Activated naive CD8-positive, alpha-beta T cell treated with anti-CD3 and anti-CD28 coated beads, Interleukin-2, amount 50 U/mL, for 16 hours (primary cell): ENCODE results near the gene CD96.
"Not testable (repeated sequence)": the region's sequence is repeated elsewhere in the genome, so short reads cannot be mapped to it uniquely, and the experiment has no call there.

Source experiments
- DNase-seq: peaks from one replicate; pipeline ENCODE4 v3.0.0-alpha.2; 2020; ENCODE audit warnings: low read depth, low spot score

CD96 gene

DNA sequence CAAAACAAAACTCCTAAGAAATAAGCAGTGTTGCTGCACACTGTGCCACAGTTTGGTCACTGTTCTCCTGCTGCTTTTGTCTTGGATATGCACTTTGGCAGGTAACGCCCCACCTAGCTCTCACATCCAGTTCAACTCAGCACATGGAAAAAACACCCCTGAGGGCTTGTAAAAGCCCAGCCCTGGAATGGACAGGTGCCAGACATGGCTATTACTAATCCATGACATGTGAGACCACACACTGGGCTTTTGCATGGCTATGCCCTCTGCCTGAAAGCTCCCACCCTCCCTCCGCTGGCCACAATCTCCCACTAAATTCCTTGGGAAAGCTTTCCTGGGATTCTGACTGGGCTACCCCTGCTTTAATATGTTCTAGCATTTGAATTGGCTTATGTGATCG, 77.8 kb downstream of the CD96 start:
- DNase-seq, result no peak

DNA sequence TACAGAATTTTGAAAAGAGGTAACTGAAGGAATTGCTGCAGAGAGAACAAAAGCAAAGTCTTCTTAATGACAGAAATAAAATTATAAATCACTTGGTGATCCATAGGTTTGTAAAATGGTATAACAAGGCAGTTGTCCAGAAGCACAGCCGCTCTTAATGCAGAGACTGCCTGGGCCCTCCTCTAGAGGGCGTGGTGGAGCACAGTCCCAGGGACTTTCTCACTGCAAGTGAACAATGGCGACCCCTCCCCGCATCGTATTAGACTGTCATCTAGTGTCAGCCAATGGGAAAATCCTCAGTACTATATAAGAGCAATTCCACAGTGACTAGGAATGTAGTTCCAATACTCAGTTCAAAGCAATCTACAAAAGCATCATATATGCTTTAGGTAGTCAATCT, 79.5 kb downstream of the CD96 start:
- DNase-seq, result no peak

DNA sequence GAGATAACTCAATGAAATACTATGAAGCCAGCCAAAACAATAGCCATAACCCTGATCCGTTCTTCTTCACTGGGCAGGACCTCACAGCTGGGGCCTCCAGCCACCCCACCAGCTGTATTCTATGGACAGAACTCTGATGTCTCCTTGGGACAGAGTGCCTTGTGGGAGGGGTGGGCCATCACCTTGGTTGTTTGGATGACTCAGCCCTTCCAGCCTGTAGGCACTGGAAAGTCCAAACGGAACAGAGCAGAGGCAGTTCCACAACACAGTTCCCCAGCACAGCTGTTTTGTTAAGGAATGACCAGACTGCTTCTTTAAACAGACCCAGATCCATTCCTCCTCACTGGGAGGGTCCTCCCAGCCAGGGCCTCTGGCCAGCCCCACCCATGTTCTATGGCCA, 85.1 kb downstream of the CD96 start:
- DNase-seq, result no peak

DNA sequence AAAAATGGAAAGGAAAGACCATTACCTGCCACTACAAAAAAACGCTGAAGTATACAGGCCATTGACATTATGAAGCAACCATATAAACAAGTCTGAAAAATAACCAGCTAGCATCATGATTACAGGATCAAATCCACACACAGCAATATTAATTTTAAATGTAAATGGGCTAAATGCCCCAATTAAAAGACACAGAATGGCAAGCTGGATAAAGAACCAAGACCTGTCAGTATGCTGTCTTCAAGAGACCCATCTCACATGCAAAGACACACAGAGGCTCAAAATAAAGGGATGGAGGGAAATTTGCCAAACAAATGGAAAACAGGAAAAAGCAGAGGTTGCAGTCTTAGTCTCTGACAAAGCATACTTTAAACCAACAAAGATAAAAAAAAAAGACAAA, 87.0 kb downstream of the CD96 start:
- not testable (repeated sequence) for DNase-seq

DNA sequence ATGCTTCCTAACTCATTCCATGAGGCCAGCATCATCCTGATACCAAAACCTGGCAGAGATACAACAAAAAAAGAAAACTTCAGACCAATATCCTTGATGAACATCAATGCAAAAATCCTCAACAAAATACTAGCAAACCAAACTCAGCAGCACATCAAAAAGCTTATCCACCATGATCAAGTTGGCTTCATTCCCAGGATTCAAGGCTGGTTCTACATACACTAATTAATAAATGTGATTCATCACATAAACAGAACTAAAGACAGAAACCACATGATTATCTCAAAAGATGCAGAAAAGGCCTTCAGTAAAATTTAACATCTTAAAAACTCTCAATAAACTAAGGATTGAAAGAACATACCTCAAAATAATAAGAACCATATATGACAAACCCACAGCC, 88.6 kb downstream of the CD96 start:
- not testable (repeated sequence) for DNase-seq

DNA sequence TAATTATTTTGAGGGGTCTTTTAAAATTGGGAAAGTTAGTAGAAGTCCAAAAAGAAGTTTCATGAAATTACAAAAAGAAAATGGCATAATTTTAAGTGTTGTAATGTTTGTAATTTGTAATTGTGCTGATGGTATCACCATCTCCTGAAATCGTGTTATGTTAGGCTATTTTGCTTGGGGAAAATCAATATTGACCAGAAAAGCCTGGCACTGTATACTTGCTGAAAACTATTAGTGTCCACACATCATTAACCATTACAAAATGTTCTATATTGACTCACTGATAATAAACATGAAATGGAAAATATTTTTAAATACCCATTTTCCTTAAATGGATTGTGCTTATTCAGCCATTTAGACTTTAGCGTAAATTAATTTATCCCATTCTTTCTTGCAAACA, 93.4 kb downstream of the CD96 start:
- no peak for DNase-seq

DNA sequence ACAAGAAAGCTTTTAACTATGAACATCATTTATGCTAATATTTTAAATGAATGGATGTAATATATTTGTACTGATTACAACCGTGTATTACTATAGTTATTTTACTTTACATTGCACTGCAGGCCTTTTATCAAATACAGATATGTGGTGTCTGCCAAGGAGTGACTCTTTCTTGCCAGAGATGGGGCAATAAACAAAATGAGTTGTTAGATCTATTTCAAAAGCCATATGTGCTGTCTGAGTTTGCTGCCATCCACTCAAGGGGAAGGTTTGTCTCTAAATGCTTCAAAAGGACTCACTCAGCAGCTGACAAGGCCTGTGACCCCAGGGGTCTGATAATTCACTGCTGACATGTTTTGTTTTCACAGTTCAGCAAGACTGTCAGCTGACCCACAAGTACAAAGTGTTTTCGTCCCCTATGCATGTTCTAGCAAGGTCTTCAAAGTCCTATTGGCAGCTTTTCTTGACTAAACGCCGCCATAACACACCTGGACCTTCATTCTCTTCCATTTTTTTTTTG, 94.4 kb downstream of the CD96 start:
- DNase-seq, result no peak

DNA sequence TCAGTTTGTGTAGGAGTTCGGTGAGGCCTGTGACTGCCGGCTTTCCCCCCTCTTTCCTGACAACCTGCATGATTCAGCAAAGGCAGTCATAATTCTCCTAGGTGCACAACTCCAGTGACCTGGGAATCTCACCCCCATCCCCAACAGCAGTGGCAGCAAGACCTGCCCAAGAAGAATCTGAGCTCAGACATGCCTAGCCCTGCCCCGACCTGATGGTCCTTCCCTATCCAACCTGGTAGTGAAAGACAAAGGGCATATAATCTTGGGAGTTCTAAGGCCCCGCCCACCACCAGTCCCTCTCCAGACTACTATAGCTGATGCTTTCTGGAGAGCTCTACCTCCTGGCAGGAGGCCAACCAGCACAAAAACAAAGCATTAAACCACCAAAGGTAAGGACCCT, 97.3 kb downstream of the CD96 start:
- DNase-seq, result no peak

DNA sequence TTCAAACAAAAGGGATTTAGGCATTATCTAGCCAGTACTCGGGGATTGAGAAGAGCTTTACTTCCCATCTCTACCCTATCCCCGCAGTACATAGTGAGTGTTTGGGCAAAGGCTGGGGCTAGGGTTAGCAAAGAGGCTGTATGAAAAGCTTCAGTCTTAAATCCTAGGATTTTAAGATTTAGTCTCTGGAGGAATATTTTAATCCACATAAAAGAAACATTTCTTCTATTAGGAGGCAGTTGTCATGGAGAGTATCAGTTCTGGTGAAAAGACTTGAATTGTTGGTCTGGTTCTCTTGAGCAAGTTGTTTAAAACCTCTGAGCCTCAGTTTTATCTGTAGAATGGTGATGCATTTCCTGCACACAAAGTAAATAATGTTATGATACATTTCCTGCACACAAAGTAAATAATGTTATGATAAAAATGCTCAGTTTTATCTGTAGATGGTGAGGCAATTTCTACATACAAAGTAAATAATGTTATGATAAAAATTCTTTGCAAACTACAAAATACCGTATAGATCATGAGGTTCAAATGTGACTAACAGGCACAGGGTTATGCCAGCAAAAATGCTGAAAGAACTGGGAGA, 107.1 kb downstream of the CD96 start:
- DNase-seq, result no peak

DNA sequence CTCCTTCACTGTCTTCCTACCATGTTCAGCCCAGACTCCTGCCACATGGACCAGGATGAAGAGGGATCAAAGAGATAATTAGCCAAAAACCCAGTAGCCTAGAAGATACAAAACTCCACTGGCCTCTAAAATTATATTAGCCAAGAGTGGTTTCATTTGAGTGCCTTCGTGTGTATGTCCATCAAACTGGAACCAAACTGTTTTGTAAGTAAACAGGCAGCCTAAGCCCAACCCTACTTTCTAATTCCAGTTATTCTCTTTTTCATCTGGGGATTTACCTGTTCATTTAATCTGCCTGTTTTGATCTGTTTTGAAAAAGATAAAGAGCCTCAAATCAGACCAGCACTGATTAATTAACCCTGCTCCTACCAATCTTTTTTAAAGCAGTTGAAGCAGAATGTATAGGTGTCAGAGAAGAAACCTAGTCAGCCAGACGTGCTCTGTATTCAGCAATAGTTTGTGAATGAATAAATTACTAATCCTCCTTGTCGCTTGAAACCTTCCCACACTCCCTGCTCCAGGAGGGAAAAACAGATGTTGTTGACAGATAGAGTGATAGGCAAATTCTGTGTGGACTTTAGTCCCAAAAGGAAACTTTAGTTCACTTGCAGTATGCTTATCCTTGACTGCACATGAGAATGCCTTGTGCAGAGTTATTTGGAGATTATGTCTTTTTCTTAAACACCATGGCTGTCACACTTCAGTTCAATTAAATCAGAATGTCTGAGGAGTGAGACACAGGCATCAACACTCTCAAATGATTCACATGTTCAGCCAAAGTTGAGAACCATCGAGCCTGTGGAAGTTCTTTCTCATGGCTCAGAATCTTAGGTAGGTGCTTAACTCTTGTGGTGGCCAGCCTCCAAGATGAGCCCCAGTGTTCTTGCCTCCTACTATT, 108.6 kb downstream of the CD96 start:
- DNase-seq, result no peak

DNA sequence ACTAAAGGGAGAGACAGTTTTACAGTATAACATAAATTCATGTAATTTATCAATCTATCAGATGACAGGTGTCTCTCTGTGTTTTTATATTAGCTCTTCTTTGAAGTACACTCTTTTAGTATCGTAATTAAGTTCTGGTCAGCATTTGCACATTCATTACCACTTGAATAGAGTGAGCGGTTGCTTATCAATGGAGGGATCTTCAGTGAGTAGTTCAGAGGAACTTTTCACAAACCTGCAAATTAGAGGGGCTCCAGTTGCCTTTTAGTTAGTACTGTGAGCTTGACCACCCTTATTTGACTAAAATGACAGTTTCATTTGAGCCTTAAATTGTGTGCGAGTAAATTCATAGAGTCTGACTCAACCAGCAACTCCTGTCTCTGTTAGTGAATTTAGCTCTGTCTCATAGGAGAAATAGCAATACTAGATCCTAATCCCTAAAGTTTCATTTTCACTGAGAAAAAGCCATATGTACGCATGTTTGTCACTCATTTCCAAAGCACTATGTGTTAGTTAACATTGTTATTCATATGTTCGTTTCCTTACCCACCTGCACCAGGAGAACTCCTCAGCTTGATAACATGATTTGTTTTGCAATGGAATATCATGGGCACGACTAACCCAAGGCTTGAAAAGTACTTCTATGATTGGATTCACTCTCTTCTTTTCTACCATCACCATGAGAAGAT, 110.6 kb downstream of the CD96 start:
- no peak for DNase-seq

DNA sequence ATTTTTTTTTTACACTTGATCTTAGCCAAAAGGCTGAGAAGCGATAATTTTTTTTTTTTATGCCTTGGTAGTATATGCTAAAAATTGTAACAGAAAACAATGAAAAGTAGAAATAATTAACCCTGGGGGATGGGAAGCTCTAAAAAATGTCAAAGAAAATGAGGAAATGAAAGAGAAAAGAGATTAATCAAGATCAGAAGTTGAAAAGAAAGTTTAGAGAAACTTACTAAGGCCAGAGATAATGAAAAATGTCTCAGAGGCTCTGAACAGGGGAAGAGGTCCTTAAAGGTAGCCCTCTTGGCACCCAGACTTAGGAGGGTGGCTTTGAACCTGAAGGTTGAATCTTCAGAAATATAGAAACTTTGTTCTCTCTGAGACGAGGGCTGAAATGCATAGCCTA, 111.8 kb downstream of the CD96 start:
- no peak for DNase-seq

DNA sequence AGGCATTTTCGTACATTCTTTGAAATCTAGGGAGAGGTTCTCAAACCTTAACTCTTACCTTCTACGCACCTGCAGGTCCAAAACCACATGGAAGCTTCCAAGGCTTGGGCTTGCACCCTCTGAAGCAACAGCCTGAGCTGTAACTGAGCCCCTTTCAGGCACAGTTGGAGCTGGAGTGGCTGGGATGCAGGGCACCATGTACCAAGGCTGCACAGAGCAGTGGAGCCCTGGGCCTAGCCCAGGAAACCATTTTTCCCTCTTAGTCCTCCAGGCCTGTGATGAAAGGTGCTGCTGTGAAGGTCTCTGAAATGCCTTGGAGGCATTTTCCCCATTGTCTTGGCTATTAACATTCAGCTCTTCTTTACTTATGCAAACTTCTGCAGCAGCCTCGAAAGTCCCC, 120.0 kb downstream of the CD96 start:
- no peak for DNase-seq

DNA sequence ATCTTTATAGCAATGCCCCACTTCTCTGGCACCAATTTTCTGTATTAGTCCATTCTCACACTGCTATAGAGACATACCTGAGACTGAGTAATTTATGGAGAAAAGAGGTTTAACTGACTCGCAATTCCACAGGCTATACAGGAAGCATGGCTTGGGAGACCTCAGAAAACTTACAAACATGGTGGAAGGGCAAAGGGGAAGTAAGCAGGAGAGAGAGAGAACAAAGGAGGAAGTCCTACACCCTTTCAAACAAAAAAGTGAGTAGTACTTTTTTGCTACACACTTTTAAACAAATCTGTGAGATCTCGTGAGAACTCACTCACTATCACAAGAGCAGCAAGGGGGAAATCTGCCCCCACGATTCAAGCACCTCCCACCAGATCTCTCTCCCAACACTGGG, 120.9 kb downstream of the CD96 start:
- no peak for DNase-seq

DNA sequence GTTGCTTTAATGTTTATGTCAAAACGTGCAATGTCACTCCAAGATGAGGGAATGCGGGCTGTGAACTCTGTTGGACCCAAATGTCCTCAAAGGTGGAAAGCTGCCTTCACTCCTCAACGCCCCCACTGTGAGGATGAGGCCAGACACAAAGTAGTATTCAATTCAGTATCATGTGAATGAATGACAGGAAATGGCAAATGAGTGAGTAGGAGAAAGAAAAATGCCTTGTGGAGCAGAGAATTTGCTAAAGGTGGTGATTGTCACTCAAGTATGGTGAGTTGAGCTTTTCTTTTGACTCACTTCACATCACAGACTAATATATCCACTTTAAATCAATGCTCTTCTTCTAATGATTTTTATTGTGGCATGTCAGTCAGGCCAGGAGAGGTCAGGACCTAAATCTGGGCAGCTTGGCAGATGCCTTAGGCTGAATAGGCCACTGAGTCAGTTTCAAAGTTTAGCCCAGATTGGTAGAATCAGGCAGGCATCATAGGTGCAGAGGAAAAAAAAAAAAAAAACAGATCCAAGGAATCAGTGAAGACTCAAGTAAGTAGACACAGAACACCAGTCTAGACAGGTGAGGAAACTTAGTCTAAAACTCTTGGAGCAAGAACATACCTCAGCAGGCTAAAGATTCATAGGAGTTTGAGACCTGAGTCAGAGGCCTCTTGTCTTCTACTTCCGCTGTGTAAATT, 124.2 kb downstream of the CD96 start:
- DNase-seq, result no peak

DNA sequence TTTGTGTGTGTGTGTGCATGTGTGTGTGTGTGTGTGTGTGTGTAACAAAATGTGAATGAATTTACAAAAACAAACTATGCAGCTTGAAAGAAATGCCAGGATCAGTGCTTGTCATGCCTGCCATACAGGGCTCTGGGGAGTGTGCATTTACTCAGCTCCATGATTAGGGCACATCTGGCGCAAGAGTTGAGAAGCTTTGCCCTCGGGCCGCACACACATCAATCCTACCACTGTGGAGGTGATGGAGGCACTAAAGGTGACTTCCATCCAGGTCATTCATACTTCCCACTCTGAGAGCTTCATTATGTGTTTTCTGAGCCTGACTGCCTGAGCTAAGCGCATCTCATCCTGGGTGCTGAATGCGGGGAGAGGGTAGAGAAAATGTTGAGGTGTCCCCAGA, 125.2 kb downstream of the CD96 start:
- DNase-seq, result no peak

DNA sequence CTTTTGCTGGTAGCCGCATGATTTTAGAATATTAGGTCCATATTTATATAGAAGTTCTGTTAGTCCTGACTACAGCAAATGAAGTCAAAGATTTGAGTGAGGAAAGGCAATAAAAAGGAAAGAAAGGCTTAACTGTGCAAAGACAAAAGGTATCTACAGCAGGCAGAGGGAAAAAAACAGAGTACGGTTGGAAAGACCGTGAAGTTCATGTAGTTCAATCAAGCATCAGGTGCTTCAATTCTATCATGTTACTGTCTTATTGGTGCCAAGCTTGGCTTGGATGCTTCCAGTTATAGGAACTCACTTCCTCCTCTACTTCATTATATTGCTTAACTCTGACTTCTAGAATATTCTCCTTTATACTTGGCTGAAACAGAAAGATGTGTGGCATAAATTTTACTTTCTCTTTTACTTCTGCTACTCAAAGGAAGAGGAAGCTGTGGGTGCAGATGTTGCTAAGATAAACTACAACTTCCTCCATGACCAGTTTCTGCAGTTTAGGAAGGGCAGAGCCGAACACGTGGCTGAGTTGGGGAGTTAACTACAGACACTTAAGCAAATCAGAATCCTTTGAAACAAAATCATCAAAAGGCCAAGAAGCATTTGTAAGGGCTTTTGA, 125.7 kb downstream of the CD96 start:
- peak; percentile 31 for DNase-seq

DNA sequence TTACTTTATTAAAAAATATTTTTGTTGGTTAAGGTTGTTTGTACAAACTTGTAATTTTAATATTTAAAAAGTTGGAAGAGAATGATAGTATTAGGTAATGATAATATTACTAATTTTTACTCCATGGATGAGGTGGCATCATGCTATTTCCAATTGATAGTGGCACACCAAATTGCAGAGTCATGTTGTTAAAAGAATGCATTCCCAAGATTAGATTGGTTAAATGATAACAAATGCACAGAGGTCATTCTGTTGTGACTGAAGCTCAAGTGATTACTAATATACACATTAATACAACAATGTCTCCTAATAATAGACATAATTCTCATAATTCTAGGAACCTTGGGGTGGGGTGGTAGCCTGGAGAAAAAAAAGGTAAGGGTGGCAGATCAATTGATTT, 126.3 kb downstream of the CD96 start:
- DNase-seq, result no peak

DNA sequence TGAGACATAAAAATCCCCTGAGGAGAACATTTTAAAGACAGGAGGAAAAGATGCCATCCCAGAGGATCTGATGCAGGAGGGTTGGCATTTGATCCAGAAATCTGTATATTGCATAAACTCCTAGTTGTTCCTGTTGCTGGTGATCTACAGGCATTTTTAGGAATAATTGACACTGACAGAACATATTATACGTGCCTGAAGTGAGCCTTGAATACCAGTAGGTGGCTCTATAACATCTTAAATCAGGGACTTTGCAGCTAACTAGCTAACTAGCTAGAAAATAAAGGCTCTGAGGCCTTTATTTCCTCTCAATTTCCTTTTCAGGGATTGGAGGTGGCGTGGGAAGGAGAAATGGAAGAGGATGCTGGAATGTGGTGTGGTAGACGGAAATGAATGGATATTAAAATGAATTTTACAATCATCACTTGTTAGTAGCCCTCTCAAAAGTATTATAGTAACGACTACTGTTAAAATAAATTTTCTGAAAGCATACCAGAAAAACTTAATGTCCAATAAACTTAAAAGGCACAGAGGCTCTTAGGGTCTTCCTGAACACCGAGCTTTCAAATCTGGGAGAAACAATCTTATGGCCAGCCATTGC, 127.0 kb downstream of the CD96 start:
- DNase-seq, result no peak

DNA sequence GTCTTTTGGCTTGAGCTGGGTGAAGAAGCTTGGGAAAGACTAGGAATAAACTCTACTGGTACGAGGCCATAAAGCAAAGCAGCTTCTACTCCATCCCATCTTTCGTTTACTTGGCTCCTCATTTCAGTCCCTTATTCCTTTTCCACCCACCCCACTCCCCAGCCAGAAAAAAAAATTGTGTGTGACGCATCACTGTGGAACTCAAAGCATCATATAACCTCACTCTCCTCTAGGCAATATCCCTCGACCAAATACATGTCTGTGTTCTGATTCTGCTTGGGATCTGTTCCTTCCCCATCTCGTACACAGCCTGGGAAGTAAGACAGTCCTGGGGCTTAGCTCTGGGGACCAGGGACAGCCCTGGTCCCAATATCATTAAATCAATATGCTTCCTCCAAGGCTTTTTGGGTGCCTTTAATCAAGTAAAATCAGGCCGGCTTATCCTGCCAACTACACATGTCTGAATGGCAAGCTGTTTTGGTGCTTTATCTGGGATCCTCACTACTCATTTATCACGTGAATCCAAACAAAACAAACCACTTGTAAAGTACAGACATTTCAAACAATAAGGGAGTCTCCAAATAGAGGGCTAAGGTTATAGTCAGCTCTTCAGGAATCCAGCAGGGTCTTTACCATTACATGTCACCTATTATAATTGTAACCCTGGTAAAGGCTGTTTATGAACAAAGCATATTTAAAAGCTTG, 128.1 kb downstream of the CD96 start:
- DNase-seq, result no peak
